Measurements from ENCODE around the gene OR2AP1. TPM values are rescaled to one million over a fixed set of nuclear protein-coding genes. Genes with fewer than 3 reads are reported as not detected.

OR2AP1 gene
- total and polyA plus RNA-seq, 4 donors = not detected

- no peak overlapping the region for H3K9ac ChIP-seq (ENCODE audit: low read depth in 1 of 2, low read length in 2 of 2)
- peaks cover 0 to 4% (median 0%) of the 10 kb centered on the region in 4 donors for H3K4me1 ChIP-seq (ENCODE audit: control insufficient read depth in 4 of 4, insufficient read depth in 4 of 4, low read length in 3 of 4)
- H3K36me3 ChIP-seq (ENCODE audit: control insufficient read depth in 4 of 4, insufficient read depth in 3 of 4, low read depth in 1 of 4, low read length in 3 of 4) = no peaks in the 10 kb centered on the region
- 73% methylated on average over 8 of the region's 8 CpGs for WGBS
- H3K4me3 ChIP-seq (ENCODE audit: low read depth in 1 of 3, low read length in 3 of 3) = no peak overlapping the region
- no peak for DNase-seq (ENCODE audit: low spot score)
- peaks cover 0 to 4% (median 0%) of the 10 kb centered on the region in 4 donors for H3K27me3 ChIP-seq (ENCODE audit: control insufficient read depth in 4 of 4, insufficient read depth in 4 of 4, low read length in 3 of 4)
- H3K9me3 ChIP-seq (ENCODE audit: control insufficient read depth in 4 of 4, low read length in 3 of 4) = no peaks in the 10 kb centered on the region
- TF ChIP-seq EGR1 (IDR thresholded peaks at IDR 0.05; ENCODE audit: low read depth in 2 of 2) (no peak), FOXA1 (IDR thresholded peaks at IDR 0.05) (no peak), HNF4G (IDR thresholded peaks at IDR 0.05) (no peak), HNF4A (conservative IDR thresholded peaks at IDR 0.05) (no peak), RXRA (IDR thresholded peaks at IDR 0.05) (no peak), TAF1 (conservative IDR thresholded peaks at IDR 0.05) (no peak)
- TF ChIP-seq, protein P1, sequence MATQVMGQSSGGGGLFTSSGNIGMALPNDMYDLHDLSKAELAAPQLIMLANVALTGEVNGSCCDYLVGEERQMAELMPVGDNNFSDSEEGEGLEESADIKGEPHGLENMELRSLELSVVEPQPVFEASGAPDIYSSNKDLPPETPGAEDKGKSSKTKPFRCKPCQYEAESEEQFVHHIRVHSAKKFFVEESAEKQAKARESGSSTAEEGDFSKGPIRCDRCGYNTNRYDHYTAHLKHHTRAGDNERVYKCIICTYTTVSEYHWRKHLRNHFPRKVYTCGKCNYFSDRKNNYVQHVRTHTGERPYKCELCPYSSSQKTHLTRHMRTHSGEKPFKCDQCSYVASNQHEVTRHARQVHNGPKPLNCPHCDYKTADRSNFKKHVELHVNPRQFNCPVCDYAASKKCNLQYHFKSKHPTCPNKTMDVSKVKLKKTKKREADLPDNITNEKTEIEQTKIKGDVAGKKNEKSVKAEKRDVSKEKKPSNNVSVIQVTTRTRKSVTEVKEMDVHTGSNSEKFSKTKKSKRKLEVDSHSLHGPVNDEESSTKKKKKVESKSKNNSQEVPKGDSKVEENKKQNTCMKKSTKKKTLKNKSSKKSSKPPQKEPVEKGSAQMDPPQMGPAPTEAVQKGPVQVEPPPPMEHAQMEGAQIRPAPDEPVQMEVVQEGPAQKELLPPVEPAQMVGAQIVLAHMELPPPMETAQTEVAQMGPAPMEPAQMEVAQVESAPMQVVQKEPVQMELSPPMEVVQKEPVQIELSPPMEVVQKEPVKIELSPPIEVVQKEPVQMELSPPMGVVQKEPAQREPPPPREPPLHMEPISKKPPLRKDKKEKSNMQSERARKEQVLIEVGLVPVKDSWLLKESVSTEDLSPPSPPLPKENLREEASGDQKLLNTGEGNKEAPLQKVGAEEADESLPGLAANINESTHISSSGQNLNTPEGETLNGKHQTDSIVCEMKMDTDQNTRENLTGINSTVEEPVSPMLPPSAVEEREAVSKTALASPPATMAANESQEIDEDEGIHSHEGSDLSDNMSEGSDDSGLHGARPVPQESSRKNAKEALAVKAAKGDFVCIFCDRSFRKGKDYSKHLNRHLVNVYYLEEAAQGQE (IDR thresholded peaks at IDR 0.05) = no peak
- no peak overlapping the region for H3K27ac ChIP-seq (ENCODE audit: low read depth in 1 of 2, low read length in 2 of 2)
These were observed 35.7 kb downstream of the OR2AP1 start for GRCh38 chr12:55607821-55608594.

DNA sequence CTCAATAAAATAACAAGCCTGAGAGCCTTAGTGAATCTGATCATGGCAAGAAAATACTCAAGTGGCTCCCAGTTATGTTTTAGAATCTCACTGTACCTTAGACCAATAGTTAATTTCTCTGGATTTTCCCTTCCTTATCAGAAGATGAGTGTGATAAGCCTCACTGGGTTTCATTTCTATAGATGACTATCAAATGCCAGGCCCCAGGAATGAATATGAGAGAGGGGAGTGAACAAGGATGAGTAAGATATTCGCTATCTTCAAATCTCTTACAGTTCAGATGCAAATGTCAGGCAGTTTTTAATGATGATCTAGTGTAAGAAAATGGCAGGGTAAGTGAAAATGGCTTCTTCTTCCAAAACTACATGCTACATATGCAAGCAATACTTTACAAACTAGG is 38.3 kb downstream of the OR2AP1 start:
- Histone ChIP-seq H3K27ac (ENCODE audit: low read depth in 1 of 2, low read length in 2 of 2) (no peak overlapping the region), H3K9ac (ENCODE audit: low read depth in 1 of 2, low read length in 2 of 2) (no peak overlapping the region), H3K4me1 (ENCODE audit: control insufficient read depth in 4 of 4, insufficient read depth in 4 of 4, low read length in 3 of 4) (peaks cover 0 to 4% (median 0%) of the 10 kb centered on the region in 4 donors), H3K27me3 (ENCODE audit: control insufficient read depth in 4 of 4, insufficient read depth in 4 of 4, low read length in 3 of 4) (peaks cover 0 to 4% (median 0%) of the 10 kb centered on the region in 4 donors), H3K4me3 (ENCODE audit: low read depth in 1 of 3, low read length in 3 of 3) (no peak overlapping the region), H3K36me3 (ENCODE audit: control insufficient read depth in 4 of 4, insufficient read depth in 3 of 4, low read depth in 1 of 4, low read length in 3 of 4) (no peaks in the 10 kb centered on the region), H3K9me3 (ENCODE audit: control insufficient read depth in 4 of 4, low read length in 3 of 4) (peaks cover 3 to 9% (median 5%) of the 10 kb centered on the region in 4 donors)
- DNase-seq (ENCODE audit: low spot score) = no peak
- WGBS = 84% methylated on average over 1 of the region's 1 CpG
- TF ChIP-seq SP1 (IDR thresholded peaks at IDR 0.05) (no peak), TAF1 (conservative IDR thresholded peaks at IDR 0.05) (no peak), FOXA1 (IDR thresholded peaks at IDR 0.05) (no peak), MAX (IDR thresholded peaks at IDR 0.05) (no peak), EGR1 (IDR thresholded peaks at IDR 0.05; ENCODE audit: low read depth in 2 of 2) (no peak), FOXA2 (IDR thresholded peaks at IDR 0.05) (no peak), RAD21 (IDR thresholded peaks at IDR 0.05) (no peak), JUND (IDR thresholded peaks at IDR 0.05) (no peak), YY1 (IDR thresholded peaks at IDR 0.05) (no peak), HNF4A (conservative IDR thresholded peaks at IDR 0.05) (no peak), ATF3 (IDR thresholded peaks at IDR 0.05) (no peak), RXRA (IDR thresholded peaks at IDR 0.05) (no peak), HNF4G (IDR thresholded peaks at IDR 0.05) (no peak), GABPA (IDR thresholded peaks at IDR 0.05 in 1 of 2, conservative IDR thresholded peaks at IDR 0.05 in 1 of 2) (no peak), NR2F2 (IDR thresholded peaks at IDR 0.05) (no peak)
- TF ChIP-seq, protein P1 (IDR thresholded peaks at IDR 0.05) = no peak
- TF ChIP-seq, protein P2, sequence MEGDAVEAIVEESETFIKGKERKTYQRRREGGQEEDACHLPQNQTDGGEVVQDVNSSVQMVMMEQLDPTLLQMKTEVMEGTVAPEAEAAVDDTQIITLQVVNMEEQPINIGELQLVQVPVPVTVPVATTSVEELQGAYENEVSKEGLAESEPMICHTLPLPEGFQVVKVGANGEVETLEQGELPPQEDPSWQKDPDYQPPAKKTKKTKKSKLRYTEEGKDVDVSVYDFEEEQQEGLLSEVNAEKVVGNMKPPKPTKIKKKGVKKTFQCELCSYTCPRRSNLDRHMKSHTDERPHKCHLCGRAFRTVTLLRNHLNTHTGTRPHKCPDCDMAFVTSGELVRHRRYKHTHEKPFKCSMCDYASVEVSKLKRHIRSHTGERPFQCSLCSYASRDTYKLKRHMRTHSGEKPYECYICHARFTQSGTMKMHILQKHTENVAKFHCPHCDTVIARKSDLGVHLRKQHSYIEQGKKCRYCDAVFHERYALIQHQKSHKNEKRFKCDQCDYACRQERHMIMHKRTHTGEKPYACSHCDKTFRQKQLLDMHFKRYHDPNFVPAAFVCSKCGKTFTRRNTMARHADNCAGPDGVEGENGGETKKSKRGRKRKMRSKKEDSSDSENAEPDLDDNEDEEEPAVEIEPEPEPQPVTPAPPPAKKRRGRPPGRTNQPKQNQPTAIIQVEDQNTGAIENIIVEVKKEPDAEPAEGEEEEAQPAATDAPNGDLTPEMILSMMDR (IDR thresholded peaks at IDR 0.05; ENCODE audit: low read depth, low read length, missing input control) = no peak
- TF ChIP-seq, protein P3, sequence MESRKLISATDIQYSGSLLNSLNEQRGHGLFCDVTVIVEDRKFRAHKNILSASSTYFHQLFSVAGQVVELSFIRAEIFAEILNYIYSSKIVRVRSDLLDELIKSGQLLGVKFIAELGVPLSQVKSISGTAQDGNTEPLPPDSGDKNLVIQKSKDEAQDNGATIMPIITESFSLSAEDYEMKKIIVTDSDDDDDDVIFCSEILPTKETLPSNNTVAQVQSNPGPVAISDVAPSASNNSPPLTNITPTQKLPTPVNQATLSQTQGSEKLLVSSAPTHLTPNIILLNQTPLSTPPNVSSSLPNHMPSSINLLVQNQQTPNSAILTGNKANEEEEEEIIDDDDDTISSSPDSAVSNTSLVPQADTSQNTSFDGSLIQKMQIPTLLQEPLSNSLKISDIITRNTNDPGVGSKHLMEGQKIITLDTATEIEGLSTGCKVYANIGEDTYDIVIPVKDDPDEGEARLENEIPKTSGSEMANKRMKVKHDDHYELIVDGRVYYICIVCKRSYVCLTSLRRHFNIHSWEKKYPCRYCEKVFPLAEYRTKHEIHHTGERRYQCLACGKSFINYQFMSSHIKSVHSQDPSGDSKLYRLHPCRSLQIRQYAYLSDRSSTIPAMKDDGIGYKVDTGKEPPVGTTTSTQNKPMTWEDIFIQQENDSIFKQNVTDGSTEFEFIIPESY (IDR thresholded peaks at IDR 0.05) = no peak

Measured in liver (tissue), 9 donors.